Stimulated activated CD4-positive, alpha-beta T cell treated with anti-CD3 and anti-CD28 coated beads, Interleukin-1b, Interleukin-23, amount 100 ng/mL, for 1 hour (primary cell): ENCODE data around the gene CLDN14.

Experiments
- DNase-seq, 2 donors: peaks; one replicate each; pipeline ENCODE4 v3.0.0-alpha.2; 2020; ENCODE audit warnings: low read depth in 2 of 2

CLDN14 gene

GRCh38 chr21:36433059-36433709 lies 46.7 kb downstream of the CLDN14 start:
- no peak for DNase-seq

GRCh38 chr21:36431252-36431651 lies 48.7 kb downstream of the CLDN14 start:
- no peak for DNase-seq

GRCh38 chr21:36430841-36431240 lies 49.1 kb downstream of the CLDN14 start:
- DNase-seq = no peak

GRCh38 chr21:36429947-36430546 lies 49.9 kb downstream of the CLDN14 start:
- DNase-seq = peak; percentile 14 to 34

- no peak for DNase-seq
Observed at GRCh38 chr21:36428761-36429432, 51.0 kb downstream of the CLDN14 start.

- DNase-seq = no peak
Observed at GRCh38 chr21:36427502-36427901, 52.4 kb downstream of the CLDN14 start.

GRCh38 chr21:36425286-36425685 lies 54.6 kb downstream of the CLDN14 start:
- no peak for DNase-seq

- DNase-seq = no peak
Observed at GRCh38 chr21:36424592-36424991, 55.3 kb downstream of the CLDN14 start.

- DNase-seq = no peak
Observed at GRCh38 chr21:36423771-36424433, 56.0 kb downstream of the CLDN14 start.

GRCh38 chr21:36422279-36423098 lies 57.4 kb downstream of the CLDN14 start:
- no peak for DNase-seq

GRCh38 chr21:36420571-36421339 lies 59.2 kb downstream of the CLDN14 start:
- no peak for DNase-seq

GRCh38 chr21:36419996-36420395 lies 59.9 kb downstream of the CLDN14 start:
- DNase-seq = peak in 1 of 2 donors; percentile 14

- DNase-seq = no peak
Observed at GRCh38 chr21:36419241-36419640, 60.7 kb downstream of the CLDN14 start.

- DNase-seq = no peak
Observed at GRCh38 chr21:36415375-36415774, 64.5 kb downstream of the CLDN14 start.

GRCh38 chr21:36412916-36413315 lies 67.0 kb downstream of the CLDN14 start:
- DNase-seq = no peak

GRCh38 chr21:36411301-36411700 lies 68.6 kb downstream of the CLDN14 start:
- DNase-seq = no peak
